Gastroesophageal sphincter (tissue), 4 donors: ENCODE data around the gene PTPRD. TPM values are rescaled to one million over a fixed set of nuclear protein-coding genes. Genes with fewer than 3 reads are reported as not detected.

Experiments used
- ATAC-seq: fragments of 150-250 bp; one replicate; pipeline ENCODE4 v1.9.1; 2016; ENCODE audit warnings: mild to moderate bottlenecking, moderate library complexity
- H3K27ac ChIP-seq, 4 donors: fragments of 200-600 bp; sonication (generic) in 3 of 4; 1 replicate in 3 of 4; 2 replicates in 1 of 4; pipeline ENCODE4 v1.5.1; 2016 to 2019
- H3K27me3 ChIP-seq: fragments of 200-600 bp; sonication (generic); one replicate; pipeline ENCODE4 v1.5.1; 2019
- H3K36me3 ChIP-seq, 2 donors: fragments of 200-600 bp; sonication (generic); one replicate each; pipeline ENCODE4 v1.5.1; 2019; ENCODE audit warnings: control low read depth in 1 of 2
- H3K4me1 ChIP-seq, 3 donors: fragments of 200-600 bp; sonication (generic); 1 replicate in 2 of 3; 2 replicates in 1 of 3; pipeline ENCODE4 v1.5.1; 2016 to 2019; ENCODE audit warnings: control low read depth in 2 of 3
- H3K4me3 ChIP-seq, 2 donors: fragments of 200-600 bp; sonication (generic); one replicate each; pipeline ENCODE4 v1.5.1; 2019; ENCODE audit warnings: mild to moderate bottlenecking in 1 of 2, moderate library complexity in 1 of 2
- H3K9me3 ChIP-seq, 3 donors: fragments of 200-600 bp; sonication (generic); one replicate each; pipeline ENCODE4 v1.5.1; 2017 to 2019; ENCODE audit warnings: control low read depth in 2 of 3
- EP300 ChIP-seq: sonication (generic); formaldehyde crosslinking; IDR thresholded peaks from one replicate; pipeline ENCODE4 v1.6.1; 2017; ENCODE audit warnings: antibody characterized with exemption, mild to moderate bottlenecking
- POLR2A ChIP-seq, 2 donors: fragments of 450-650 bp; IDR thresholded peaks; one replicate each; pipeline ENCODE4 v1.6.1; 2017; ENCODE audit warnings: antibody characterized with exemption in 2 of 2, mild to moderate bottlenecking in 2 of 2, moderate library complexity in 1 of 2
- POLR2AphosphoS5 ChIP-seq: sonication (generic); formaldehyde crosslinking; IDR thresholded peaks from one replicate; pipeline ENCODE4 v1.6.1; 2017; ENCODE audit warnings: antibody characterized with exemption
- WGBS, 2 donors: methylation state at CpG; one replicate each; pipeline ENCODE4 v1.1.5; 2018; ENCODE audit warnings: low coverage in 1 of 2; 5-methylcytosine and 5-hydroxymethylcytosine counted together
- total RNA-seq, 4 donors: library from RNA; depleted of rRNA; stranded (reverse); fragments of >200 nt; gene quantifications; one replicate each; pipeline ENCODE4 v1.1.0, GENCODE V29; 2016
- TF ChIP-seq, protein P1 (sequence below), 4 experiments: fragments of 200-600 bp in 2 of 4; fragments of 450-650 bp in 2 of 4; sonication (generic) in 1 of 4; IDR thresholded peaks; one replicate each; pipeline ENCODE4 v1.5.1; 2017 to 2019; ENCODE audit warnings: antibody characterized with exemption in 4 of 4, mild to moderate bottlenecking in 2 of 4, moderate library complexity in 2 of 4

Gene PTPRD
- total RNA-seq, 4 donors from 2014 or later, result 3.5 to 53.9 (median 15.8) TPM

DNA sequence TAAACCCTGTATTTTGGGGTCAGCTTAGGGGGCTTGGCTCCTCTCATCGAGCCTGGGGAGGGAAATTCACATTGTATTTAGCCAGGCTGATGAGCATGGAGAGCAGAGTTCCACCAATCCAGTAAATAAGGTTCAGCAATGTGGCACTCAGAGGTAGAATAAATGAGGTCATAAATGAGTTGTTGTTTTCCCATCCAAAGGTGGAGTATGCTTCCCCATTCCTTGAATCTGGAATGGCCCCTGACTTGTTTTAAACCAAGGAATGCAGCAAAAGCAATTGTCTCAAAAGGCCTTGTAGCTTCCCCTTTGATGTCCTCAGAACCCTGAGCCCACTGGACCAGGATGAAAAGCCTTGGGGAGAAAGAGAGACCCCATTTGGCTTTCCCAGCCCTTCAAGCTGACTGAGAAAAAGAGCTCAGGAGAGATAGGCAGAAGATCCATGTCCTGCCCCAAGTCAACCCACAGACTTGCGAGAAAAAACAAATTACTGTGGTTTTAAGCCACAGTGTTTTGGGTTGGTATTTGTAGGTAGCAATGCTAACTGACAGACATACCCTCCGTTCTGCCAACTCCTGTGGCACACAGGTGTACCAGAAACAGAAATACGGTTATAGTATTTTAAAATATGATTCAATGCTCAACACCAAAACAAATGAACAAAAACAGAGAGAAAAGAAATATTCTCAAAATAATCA is 2247.2 kb downstream of the PTPRD start:
- Histone ChIP-seq H3K9me3 (no peaks in the 10 kb centered on the region), H3K4me3 (no peak overlapping the region), H3K36me3 (no peaks in the 10 kb centered on the region), H3K27me3 (no peaks in the 10 kb centered on the region), H3K4me1 (no peaks in the 10 kb centered on the region), H3K27ac (no peak overlapping the region)
- ATAC-seq, result no peak
- TF ChIP-seq POLR2A (IDR thresholded peaks at IDR 0.05) (no peak), POLR2AphosphoS5 (no peak), EP300 (no peak)
- TF ChIP-seq, protein P1, sequence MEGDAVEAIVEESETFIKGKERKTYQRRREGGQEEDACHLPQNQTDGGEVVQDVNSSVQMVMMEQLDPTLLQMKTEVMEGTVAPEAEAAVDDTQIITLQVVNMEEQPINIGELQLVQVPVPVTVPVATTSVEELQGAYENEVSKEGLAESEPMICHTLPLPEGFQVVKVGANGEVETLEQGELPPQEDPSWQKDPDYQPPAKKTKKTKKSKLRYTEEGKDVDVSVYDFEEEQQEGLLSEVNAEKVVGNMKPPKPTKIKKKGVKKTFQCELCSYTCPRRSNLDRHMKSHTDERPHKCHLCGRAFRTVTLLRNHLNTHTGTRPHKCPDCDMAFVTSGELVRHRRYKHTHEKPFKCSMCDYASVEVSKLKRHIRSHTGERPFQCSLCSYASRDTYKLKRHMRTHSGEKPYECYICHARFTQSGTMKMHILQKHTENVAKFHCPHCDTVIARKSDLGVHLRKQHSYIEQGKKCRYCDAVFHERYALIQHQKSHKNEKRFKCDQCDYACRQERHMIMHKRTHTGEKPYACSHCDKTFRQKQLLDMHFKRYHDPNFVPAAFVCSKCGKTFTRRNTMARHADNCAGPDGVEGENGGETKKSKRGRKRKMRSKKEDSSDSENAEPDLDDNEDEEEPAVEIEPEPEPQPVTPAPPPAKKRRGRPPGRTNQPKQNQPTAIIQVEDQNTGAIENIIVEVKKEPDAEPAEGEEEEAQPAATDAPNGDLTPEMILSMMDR (IDR thresholded peaks at IDR 0.05), result no peak
- 93 to 94% methylated on average over 3 to 4 of the region's 4 CpGs for WGBS, 2 donors

DNA sequence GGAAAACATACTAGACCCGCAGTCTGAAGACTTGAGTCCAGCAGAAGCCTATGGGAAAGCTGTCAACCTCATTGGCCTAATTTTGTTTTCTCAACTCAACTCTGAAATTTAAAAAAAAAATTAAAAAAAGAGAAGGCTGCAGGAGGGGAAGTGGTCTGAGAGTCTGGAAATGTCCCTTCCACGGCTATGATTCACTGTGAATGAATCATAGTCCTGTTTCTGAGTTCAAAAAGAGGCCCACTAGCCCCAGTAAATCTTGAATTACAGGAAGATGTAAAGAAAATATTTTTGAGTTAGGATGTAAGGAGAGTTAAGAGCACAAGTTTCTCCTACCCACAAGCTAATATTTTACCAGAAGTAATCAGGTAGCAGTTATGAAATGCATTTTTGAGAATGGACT is 2247.8 kb downstream of the PTPRD start:
- no peak overlapping the region for H3K4me3 ChIP-seq
- no peak for TF ChIP-seq POLR2AphosphoS5
- TF ChIP-seq EP300, result no peak
- H3K27me3 ChIP-seq, result no peaks in the 10 kb centered on the region
- no peaks in the 10 kb centered on the region for H3K4me1 ChIP-seq
- no peak overlapping the region for H3K27ac ChIP-seq
- H3K36me3 ChIP-seq, result no peaks in the 10 kb centered on the region
- 58 to 60% methylated on average over 2 of the region's 2 CpGs for WGBS, 2 donors
- H3K9me3 ChIP-seq, result no peaks in the 10 kb centered on the region
- no peak for ATAC-seq

DNA sequence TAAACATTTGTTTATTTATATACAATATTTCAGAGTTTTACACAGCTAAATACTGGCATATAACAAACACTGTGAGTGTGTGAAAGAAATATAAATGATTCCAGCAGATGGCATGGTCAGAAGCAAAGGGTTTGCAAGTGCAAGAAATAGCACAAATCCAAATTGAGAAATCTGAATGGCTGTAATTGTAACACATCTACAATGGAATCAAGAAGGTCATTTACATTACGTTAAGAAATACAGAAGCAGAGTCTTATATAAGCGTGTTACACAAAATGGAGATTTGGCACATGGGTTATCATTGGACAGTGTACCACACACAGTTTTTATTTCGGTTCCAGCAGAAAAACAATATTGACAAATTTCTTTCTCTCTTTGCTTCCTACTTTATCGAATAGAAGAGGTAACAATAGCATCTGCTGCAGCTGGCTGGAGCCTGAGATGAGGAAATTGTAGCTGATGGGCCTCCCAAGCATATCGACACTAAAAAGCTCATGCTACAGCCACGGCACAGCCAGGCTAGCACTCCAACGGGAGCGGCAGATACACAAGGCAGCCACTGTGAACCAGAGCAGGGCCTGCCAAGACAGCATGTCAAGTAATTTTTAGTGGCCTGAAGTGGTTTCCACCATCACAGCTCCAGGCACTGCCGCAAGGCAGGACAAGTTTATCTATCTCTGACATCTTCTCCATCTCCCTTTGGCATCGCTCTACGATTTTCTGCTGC is 2248.6 kb downstream of the PTPRD start:
- no peak for TF ChIP-seq POLR2AphosphoS5
- TF ChIP-seq, protein P1 (IDR thresholded peaks at IDR 0.05), result no peak
- Histone ChIP-seq H3K4me3 (no peak overlapping the region), H3K4me1 (no peaks in the 10 kb centered on the region), H3K27ac (no peak overlapping the region), H3K27me3 (no peaks in the 10 kb centered on the region), H3K36me3 (no peaks in the 10 kb centered on the region), H3K9me3 (no peaks in the 10 kb centered on the region)
- ATAC-seq, result no peak
- WGBS, 2 donors, result 89 to 90% methylated on average over 6 to 8 of the region's 11 CpGs

DNA sequence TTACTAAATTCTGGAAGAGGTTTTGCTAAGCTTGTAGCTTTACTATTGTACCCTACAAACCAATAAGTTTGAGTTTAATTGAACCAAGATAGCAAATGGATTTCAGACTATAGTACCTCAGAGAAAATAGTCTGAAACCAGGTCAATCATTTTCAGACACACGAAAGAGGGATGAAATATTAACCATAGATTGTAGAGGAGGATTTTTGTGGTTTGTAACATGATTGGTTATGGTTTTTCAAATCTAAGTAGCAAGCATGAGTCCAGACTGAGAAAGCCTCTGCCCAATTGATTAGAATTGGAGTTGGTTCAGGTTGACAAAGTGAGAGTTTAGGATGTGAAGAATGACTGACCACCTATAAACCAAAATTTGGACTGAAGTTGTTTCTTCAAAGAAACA is 2250.6 kb downstream of the PTPRD start:
- Histone ChIP-seq H3K27ac (no peak overlapping the region), H3K36me3 (no peaks in the 10 kb centered on the region), H3K4me1 (no peaks in the 10 kb centered on the region), H3K9me3 (no peaks in the 10 kb centered on the region), H3K4me3 (no peak overlapping the region), H3K27me3 (no peaks in the 10 kb centered on the region)
- TF ChIP-seq, protein P1 (IDR thresholded peaks at IDR 0.05), result no peak
- no peak for TF ChIP-seq EP300
- no peak for TF ChIP-seq POLR2A (IDR thresholded peaks at IDR 0.05)
- 71 to 81% methylated on average over 1 of the region's 1 CpG for WGBS, 2 donors
- no peak for ATAC-seq

DNA sequence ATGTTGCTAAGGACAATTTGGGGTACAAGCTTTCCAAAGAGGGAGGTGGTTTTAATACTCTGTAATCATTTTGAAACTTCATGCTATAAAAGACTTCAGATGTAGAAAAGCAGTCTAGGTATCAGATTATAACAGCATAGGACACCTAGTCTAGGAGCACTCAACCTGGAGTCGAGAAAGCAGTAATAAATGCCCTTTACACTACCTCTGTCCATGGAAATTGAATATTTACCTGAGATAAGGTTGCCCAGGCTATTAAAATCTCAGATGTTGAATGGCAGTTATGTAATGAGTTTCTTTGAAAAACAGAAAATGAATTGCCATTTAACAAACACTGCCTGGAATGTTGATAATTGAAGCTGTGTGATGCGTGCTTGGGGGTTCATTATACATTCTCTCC is 2251.4 kb downstream of the PTPRD start:
- TF ChIP-seq POLR2A (IDR thresholded peaks at IDR 0.05), result no peak
- TF ChIP-seq, protein P1 (IDR thresholded peaks at IDR 0.05), result no peak
- no peak for TF ChIP-seq EP300
- TF ChIP-seq POLR2AphosphoS5, result no peak
- Histone ChIP-seq H3K36me3 (no peaks in the 10 kb centered on the region), H3K27me3 (no peaks in the 10 kb centered on the region), H3K4me3 (no peak overlapping the region), H3K9me3 (no peaks in the 10 kb centered on the region), H3K27ac (no peak overlapping the region), H3K4me1 (no peaks in the 10 kb centered on the region)
- ATAC-seq, result no peak
- WGBS, 2 donors, result 74 to 83% methylated on average over 2 of the region's 2 CpGs
